Hepatocyte (in vitro differentiated cells): ENCODE data around the gene MIEF2.

ENCODE experiments used
- CTCF ChIP-seq: fragments of 200-600 bp; sonication (generic); IDR thresholded peaks from 2 replicates; pipeline ENCODE4 v1.5.1; 2016; ENCODE audit warnings: antibody characterized with exemption, mild to moderate bottlenecking; ENCODE audit not compliant: poor library complexity
- EZH2 ChIP-seq: fragments of 200-600 bp; sonication (generic); IDR thresholded peaks from 2 replicates; pipeline ENCODE4 v1.6.1; 2016; ENCODE audit warnings: antibody characterized with exemption, mild to moderate bottlenecking, borderline replicate concordance

GRCh38 chr17:18277076-18277475 is 16.6 kb downstream of the MIEF2 start:
- TF ChIP-seq CTCF (no peak), EZH2 (no peak)
